GM06990 (cell line): ENCODE results near the gene LBH.

ENCODE experiments used
- DNase-seq: peaks from one replicate; pipeline ENCODE4 v3.0.0-alpha.2; 2011; ENCODE audit not compliant: insufficient read length; ENCODE audit errors: extremely low read depth
- H3K27me3 ChIP-seq: replicated peaks from 2 replicates; pipeline ENCODE4 v1.6.0; 2011; ENCODE audit warnings: low read length; ENCODE audit not compliant: control insufficient read depth, insufficient read depth
- H3K36me3 ChIP-seq: 2 replicates; pipeline ENCODE4 v1.5.1; 2011; ENCODE audit warnings: low read length; ENCODE audit not compliant: control insufficient read depth, insufficient read depth
- H3K4me3 ChIP-seq: replicated peaks from 2 replicates; pipeline ENCODE4 v1.5.1; 2011; ENCODE audit warnings: low read depth, mild to moderate bottlenecking, control low read depth, low read length
- CTCF ChIP-seq: IDR thresholded peaks from 2 replicates; pipeline ENCODE4 v1.5.1; 2011; ENCODE audit warnings: low read length, control low read depth, mild to moderate bottlenecking, inconsistent platforms; ENCODE audit not compliant: insufficient read depth, poor library complexity, severe bottlenecking

The LBH gene

GRCh38 chr2:30216157-30216556 lies 15.2 kb upstream of the LBH start:
- Histone ChIP-seq H3K4me3 (no peak overlapping the region), H3K27me3 (no peaks in the 10 kb centered on the region), H3K36me3 (no peaks in the 10 kb centered on the region)
- no peak for TF ChIP-seq CTCF
- DNase-seq, result no peak

GRCh38 chr2:30217644-30218337 lies 13.5 kb upstream of the LBH start:
- Histone ChIP-seq H3K27me3 (no peaks in the 10 kb centered on the region), H3K4me3 (no peak overlapping the region), H3K36me3 (no peaks in the 10 kb centered on the region)
- no peak for DNase-seq
- no peak for TF ChIP-seq CTCF

GRCh38 chr2:30218338-30218713 lies 13.0 kb upstream of the LBH start:
- no peak overlapping the region for H3K4me3 ChIP-seq
- no peak for DNase-seq
- H3K36me3 ChIP-seq, result no peaks in the 10 kb centered on the region
- TF ChIP-seq CTCF, result no peak
- no peaks in the 10 kb centered on the region for H3K27me3 ChIP-seq

- Histone ChIP-seq H3K27me3 (no peaks in the 10 kb centered on the region), H3K4me3 (no peak overlapping the region), H3K36me3 (no peaks in the 10 kb centered on the region)
- no peak for TF ChIP-seq CTCF
- no peak for DNase-seq
Observed at GRCh38 chr2:30218814-30219213, 12.5 kb upstream of the LBH start.

GRCh38 chr2:30219886-30220875 lies 11.2 kb upstream of the LBH start:
- H3K27me3 ChIP-seq, result no peaks in the 10 kb centered on the region
- no peak for TF ChIP-seq CTCF
- DNase-seq, result no peak

More at GRCh38 chr2:30219886-30220875, 11.2 kb upstream of the LBH start:
- no peaks in the 10 kb centered on the region for H3K36me3 ChIP-seq
- no peak overlapping the region for H3K4me3 ChIP-seq
